Muscle layer of duodenum (tissue), 2 donors: ENCODE data around the gene TMEM201.

Experiments used
- H3K27ac ChIP-seq: one replicate; pipeline ENCODE4 v1.7.0; 2013; ENCODE audit warnings: mild to moderate bottlenecking, low read length
- H3K27me3 ChIP-seq: one replicate; pipeline ENCODE4 v1.7.0; 2013; ENCODE audit warnings: low read depth, mild to moderate bottlenecking, control low read depth, low read length
- H3K36me3 ChIP-seq, 2 donors: one replicate each; pipeline ENCODE4 v1.7.0; 2013; ENCODE audit warnings: low read length in 2 of 2, control low read depth in 1 of 2, mild to moderate bottlenecking in 1 of 2; ENCODE audit not compliant: insufficient read depth in 2 of 2, control insufficient read depth in 1 of 2
- H3K4me1 ChIP-seq, 2 donors: one replicate each; pipeline ENCODE4 v1.7.0; 2013; ENCODE audit warnings: low read length in 2 of 2, mild to moderate bottlenecking in 2 of 2, control low read depth in 1 of 2, moderate library complexity in 1 of 2; ENCODE audit not compliant: insufficient read depth in 2 of 2, control insufficient read depth in 1 of 2
- H3K4me3 ChIP-seq, 2 donors: one replicate each; pipeline ENCODE4 v1.7.0; 2013; ENCODE audit warnings: low read length in 2 of 2, low read depth in 1 of 2, mild to moderate bottlenecking in 1 of 2
- H3K9me3 ChIP-seq, 2 donors: one replicate each; pipeline ENCODE4 v1.7.0; 2013; ENCODE audit warnings: low read length in 2 of 2, control low read depth in 1 of 2, mild to moderate bottlenecking in 1 of 2; ENCODE audit not compliant: control insufficient read depth in 1 of 2
- donor health status: healthy.

TMEM201 gene

GRCh38 chr1:9588551-9589143, at the start of gene TMEM201:
TMEM201 (plus strand) TSS chr1:9588911; CDS start chr1:9588931, 20 bp downstream.
- peak within 1 kb of the TSS; percentile 51 for H3K27ac ChIP-seq

GRCh38 chr1:9539165-9539828, 49.4 kb upstream of the TMEM201 start, which contains the start of gene SLC25A33:
SLC25A33 (plus strand) TSS chr1:9539465; CDS start chr1:9539692, 227 bp downstream.
- H3K9me3 ChIP-seq, result no peaks in the 10 kb centered on the region
- peaks cover 12 to 15% of the 10 kb centered on the region in 2 donors for H3K4me1 ChIP-seq
- peak within 1 kb of the TSS; percentile 72 for H3K27ac ChIP-seq
- H3K4me3 ChIP-seq, result peak within 1 kb of the TSS; percentile 63 to 74
- H3K27me3 ChIP-seq, result no peaks in the 10 kb centered on the region
- H3K36me3 ChIP-seq, result no peaks in the 10 kb centered on the region

More at GRCh38 chr1:9588551-9589143, at the start of gene TMEM201:
- Histone ChIP-seq H3K9me3 (no peaks in the 10 kb centered on the region), H3K27me3 (no peaks in the 10 kb centered on the region), H3K4me3 (peak within 1 kb of the TSS; percentile 65 to 77), H3K36me3 (no peaks in the 10 kb centered on the region), H3K4me1 (peaks cover 7 to 39% of the 10 kb centered on the region in 2 donors)

- Histone ChIP-seq H3K27me3 (no peaks in the 10 kb centered on the region), H3K27ac (peak overlapping the region; percentile 72), H3K4me1 (peaks cover 12 to 15% of the 10 kb centered on the region in 2 donors), H3K4me3 (peak overlapping the region; percentile 63 to 74), H3K9me3 (no peaks in the 10 kb centered on the region), H3K36me3 (no peaks in the 10 kb centered on the region)
Observed at GRCh38 chr1:9539829-9540550, 48.7 kb upstream of the TMEM201 start.

- H3K4me1 ChIP-seq, result peaks cover 12 to 15% of the 10 kb centered on the region in 2 donors
- H3K27ac ChIP-seq, result no peak overlapping the region
- H3K4me3 ChIP-seq, result peak overlapping the region in 1 of 2 donors; percentile 28
- H3K27me3 ChIP-seq, result no peaks in the 10 kb centered on the region
- H3K9me3 ChIP-seq, result no peaks in the 10 kb centered on the region
- no peaks in the 10 kb centered on the region for H3K36me3 ChIP-seq
Observed at GRCh38 chr1:9542430-9542829, 46.3 kb upstream of the TMEM201 start.

GRCh38 chr1:9544926-9545325, 43.8 kb upstream of the TMEM201 start:
- Histone ChIP-seq H3K27ac (no peak overlapping the region), H3K9me3 (no peaks in the 10 kb centered on the region), H3K4me3 (no peak overlapping the region), H3K4me1 (peaks cover 12 to 15% of the 10 kb centered on the region in 2 donors), H3K27me3 (no peaks in the 10 kb centered on the region), H3K36me3 (no peaks in the 10 kb centered on the region)

- Histone ChIP-seq H3K27ac (no peak overlapping the region), H3K9me3 (no peaks in the 10 kb centered on the region), H3K27me3 (no peaks in the 10 kb centered on the region), H3K36me3 (no peaks in the 10 kb centered on the region), H3K4me3 (no peak overlapping the region), H3K4me1 (peaks cover 0 to 4% of the 10 kb centered on the region in 2 donors)
Observed at GRCh38 chr1:9549955-9550546, 38.7 kb upstream of the TMEM201 start.

GRCh38 chr1:9551984-9552383, 36.7 kb upstream of the TMEM201 start:
- H3K27ac ChIP-seq, result no peak overlapping the region
- no peak overlapping the region for H3K4me3 ChIP-seq
- peaks cover 0 to 4% of the 10 kb centered on the region in 2 donors for H3K36me3 ChIP-seq
- H3K4me1 ChIP-seq, result peaks cover 0 to 13% of the 10 kb centered on the region in 2 donors
- no peaks in the 10 kb centered on the region for H3K9me3 ChIP-seq
- H3K27me3 ChIP-seq, result no peaks in the 10 kb centered on the region

GRCh38 chr1:9553736-9554144, 35.0 kb upstream of the TMEM201 start:
- Histone ChIP-seq H3K9me3 (no peaks in the 10 kb centered on the region), H3K4me1 (peaks cover 0 to 25% of the 10 kb centered on the region in 2 donors), H3K27me3 (no peaks in the 10 kb centered on the region), H3K4me3 (no peak overlapping the region), H3K27ac (no peak overlapping the region), H3K36me3 (peaks cover 0 to 9% of the 10 kb centered on the region in 2 donors)

GRCh38 chr1:9555942-9556341, 32.8 kb upstream of the TMEM201 start:
- no peak overlapping the region for H3K4me3 ChIP-seq
- no peaks in the 10 kb centered on the region for H3K27me3 ChIP-seq
- peaks cover 0 to 41% of the 10 kb centered on the region in 2 donors for H3K4me1 ChIP-seq
- no peaks in the 10 kb centered on the region for H3K9me3 ChIP-seq
- peaks cover 0 to 10% of the 10 kb centered on the region in 2 donors for H3K36me3 ChIP-seq
- no peak overlapping the region for H3K27ac ChIP-seq

- Histone ChIP-seq H3K36me3 (peaks cover 0 to 10% of the 10 kb centered on the region in 2 donors), H3K4me1 (peaks cover 3 to 54% of the 10 kb centered on the region in 2 donors), H3K9me3 (no peaks in the 10 kb centered on the region), H3K27ac (no peak overlapping the region), H3K27me3 (no peaks in the 10 kb centered on the region), H3K4me3 (no peak overlapping the region)
Observed at GRCh38 chr1:9557624-9558023, 31.1 kb upstream of the TMEM201 start.
